LHCN-M2 (cell line): ENCODE data around the gene PANK3. TPM values are rescaled to one million over a fixed set of nuclear protein-coding genes. Genes with fewer than 3 reads are reported as not detected.

Experiments
- DNase-seq: peaks from one replicate; pipeline ENCODE4 v3.0.0-alpha.2; 2012; ENCODE audit warnings: low read depth
- polyA plus RNA-seq: library from polyadenylated mRNA; unstranded; fragments of >200 nt; gene quantifications from one replicate; pipeline ENCODE4 v1.2.1, GENCODE V29; 2012; ENCODE audit warnings: missing spikeins
- total RNA-seq: library from RNA; depleted of rRNA; stranded (reverse); fragments of >200 nt; gene quantifications from 2 replicates; pipeline ENCODE4 v1.2.3, GENCODE V29; 2014; rRNA removed

PANK3 gene
- total RNA-seq = 37.9 and 39.1 TPM in 2 replicates
- 10.6 TPM for polyA plus RNA-seq

- peak; percentile 63 for DNase-seq
Observed at GRCh38 chr5:168578538-168579487, at the start of gene PANK3. Gene PANK3, minus strand, starts transcription at chr5:168579368. Its CDS starts 85 bp downstream, at chr5:168579283.

- no peak for DNase-seq
Observed at GRCh38 chr5:168624850-168625364, 45.7 kb upstream of the PANK3 start.

- DNase-seq = no peak
Observed at GRCh38 chr5:168620807-168621206, 41.6 kb upstream of the PANK3 start.

- no peak for DNase-seq
Observed at GRCh38 chr5:168614661-168615060, 35.5 kb upstream of the PANK3 start.

- DNase-seq = no peak
Observed at GRCh38 chr5:168613996-168614395, 34.8 kb upstream of the PANK3 start.

GRCh38 chr5:168613396-168613795 lies 34.2 kb upstream of the PANK3 start:
- DNase-seq = no peak

- no peak for DNase-seq
Observed at GRCh38 chr5:168612996-168613395, 33.8 kb upstream of the PANK3 start.

- no peak for DNase-seq
Observed at GRCh38 chr5:168612123-168612522, 33.0 kb upstream of the PANK3 start.

- no peak for DNase-seq
Observed at GRCh38 chr5:168611165-168611564, 32.0 kb upstream of the PANK3 start.

GRCh38 chr5:168609806-168610482 lies 30.8 kb upstream of the PANK3 start:
- no peak for DNase-seq

GRCh38 chr5:168608821-168609220 lies 29.7 kb upstream of the PANK3 start:
- no peak for DNase-seq

GRCh38 chr5:168608386-168608785 lies 29.2 kb upstream of the PANK3 start:
- DNase-seq = no peak

- no peak for DNase-seq
Observed at GRCh38 chr5:168607946-168608345, 28.8 kb upstream of the PANK3 start.

- DNase-seq = no peak
Observed at GRCh38 chr5:168606562-168606961, 27.4 kb upstream of the PANK3 start.

- DNase-seq = no peak
Observed at GRCh38 chr5:168604436-168604835, 25.3 kb upstream of the PANK3 start.

- no peak for DNase-seq
Observed at GRCh38 chr5:168603746-168604145, 24.6 kb upstream of the PANK3 start.

GRCh38 chr5:168602517-168602916 lies 23.3 kb upstream of the PANK3 start:
- DNase-seq = no peak

- no peak for DNase-seq
Observed at GRCh38 chr5:168601972-168602371, 22.8 kb upstream of the PANK3 start.

- DNase-seq = no peak
Observed at GRCh38 chr5:168600409-168600808, 21.2 kb upstream of the PANK3 start.

- no peak for DNase-seq
Observed at GRCh38 chr5:168599826-168600225, 20.7 kb upstream of the PANK3 start.

- no peak for DNase-seq
Observed at GRCh38 chr5:168598639-168599038, 19.5 kb upstream of the PANK3 start.

- no peak for DNase-seq
Observed at GRCh38 chr5:168596927-168597326, 17.8 kb upstream of the PANK3 start.
